HG03097 (cell line): Measurements from ENCODE around the gene SLC25A29.

Experiments
- ATAC-seq: cut with Tn5 transposase; IDR thresholded peaks from one replicate; pipeline ENCODE4 v1.9.1; 2021; ENCODE audit not compliant: unreplicated experiment, low FRiP score

Gene SLC25A29

GRCh38 chr14:100241279-100241678 is 65.0 kb downstream of the SLC25A29 start:
- ATAC-seq = no peak
